DOHH2 (cell line): ENCODE measurements around the gene CGNL1.

Experiments
- H3F3A ChIP-seq: fragments of 200-600 bp; sonication (generic), shearing (Covaris generic); 2 replicates; pipeline ENCODE4 v1.6.0; 2016; ENCODE audit warnings: antibody characterized with exemption, mild to moderate bottlenecking; ENCODE audit not compliant: control insufficient read depth, insufficient read depth
- H3K27ac ChIP-seq: fragments of 200-600 bp; sonication (generic); 2 replicates; pipeline ENCODE4 v1.5.1; 2014; ENCODE audit warnings: low read depth, mild to moderate bottlenecking, low read length, moderate library complexity
- H3K27me3 ChIP-seq: fragments of 200-600 bp; sonication (generic); 2 replicates; pipeline ENCODE4 v1.6.1; 2014; ENCODE audit warnings: mild to moderate bottlenecking, low read length, mixed read lengths; ENCODE audit not compliant: control insufficient read depth
- H3K36me3 ChIP-seq: fragments of 200-600 bp; sonication (generic); 2 replicates; pipeline ENCODE4 v1.6.1; 2014; ENCODE audit warnings: mild to moderate bottlenecking, low read length, moderate library complexity, mixed read lengths; ENCODE audit not compliant: control insufficient read depth
- H3K4me1 ChIP-seq: fragments of 200-600 bp; sonication (generic); 2 replicates; pipeline ENCODE4 v1.6.1; 2014; ENCODE audit warnings: mild to moderate bottlenecking, low read length, mixed read lengths; ENCODE audit not compliant: control insufficient read depth
- H3K4me2 ChIP-seq: fragments of 200-600 bp; sonication (generic); 2 replicates; pipeline ENCODE4 v1.6.0; 2014; ENCODE audit warnings: mild to moderate bottlenecking, low read length, moderate library complexity
- H3K4me3 ChIP-seq: fragments of 200-600 bp; sonication (generic); 2 replicates; pipeline ENCODE4 v1.5.1; 2014; ENCODE audit warnings: mild to moderate bottlenecking, low read length, mixed read lengths
- H3K79me2 ChIP-seq: fragments of 200-600 bp; sonication (generic); 2 replicates; pipeline ENCODE4 v1.6.1; 2014; ENCODE audit warnings: mild to moderate bottlenecking, low read length, mixed read lengths; ENCODE audit not compliant: control insufficient read depth
- H3K9me2 ChIP-seq: fragments of 200-600 bp; sonication (generic); replicated peaks from 2 replicates; pipeline ENCODE4 v1.6.1; 2014; ENCODE audit warnings: mild to moderate bottlenecking, low read length, mixed read lengths; ENCODE audit not compliant: control insufficient read depth
- H3K9me3 ChIP-seq: fragments of 200-600 bp; sonication (generic); 2 replicates; pipeline ENCODE4 v1.6.1; 2014; ENCODE audit warnings: antibody characterized with exemption, low read length, mixed read lengths; ENCODE audit not compliant: control insufficient read depth, insufficient read depth
- H4K20me1 ChIP-seq: fragments of 200-600 bp; sonication (generic); 2 replicates; pipeline ENCODE4 v1.6.0; 2014; ENCODE audit warnings: low read depth, mild to moderate bottlenecking, antibody characterized with exemption, low read length, moderate library complexity; ENCODE audit not compliant: control insufficient read depth, insufficient read depth
- CTCF ChIP-seq: fragments of 200-600 bp; sonication (generic); IDR thresholded peaks from one replicate; pipeline ENCODE4 v1.5.1; 2014; ENCODE audit warnings: antibody characterized with exemption, mild to moderate bottlenecking, low read depth, low read length; ENCODE audit not compliant: poor library complexity, severe bottlenecking
- EZH2phosphoT487 ChIP-seq: fragments of 200-600 bp; sonication (generic); IDR thresholded peaks from 2 replicates; pipeline ENCODE4 v1.6.1; 2017; ENCODE audit warnings: borderline replicate concordance, mild to moderate bottlenecking, antibody characterized with exemption, low read length, moderate library complexity, mixed read lengths

Gene CGNL1

GRCh38 chr15:57510647-57511046 is 134.3 kb downstream of the CGNL1 start:
- H4K20me1 ChIP-seq = no peaks in the 10 kb centered on the region
- no peaks in the 10 kb centered on the region for H3K36me3 ChIP-seq
- H3K9me3 ChIP-seq = no peaks in the 10 kb centered on the region
- H3K27ac ChIP-seq = no peak overlapping the region
- H3K4me2 ChIP-seq = no peak overlapping the region
- peaks cover 12% of the 10 kb centered on the region for H3K27me3 ChIP-seq
- TF ChIP-seq CTCF = no peak
- TF ChIP-seq EZH2phosphoT487 = no peak
- no peaks in the 10 kb centered on the region for H3F3A ChIP-seq
- no peaks in the 10 kb centered on the region for H3K9me2 ChIP-seq
- no peaks in the 10 kb centered on the region for H3K79me2 ChIP-seq
- no peaks in the 10 kb centered on the region for H3K4me1 ChIP-seq
- H3K4me3 ChIP-seq = no peak overlapping the region

- Histone ChIP-seq H3K4me3 (no peak overlapping the region), H3K27me3 (peaks cover 5% of the 10 kb centered on the region; the same call in 1 of the 2 replicates), H3K9me3 (no peaks in the 10 kb centered on the region), H3K36me3 (no peaks in the 10 kb centered on the region), H3K27ac (no peak overlapping the region), H3K4me2 (no peak overlapping the region), H4K20me1 (no peaks in the 10 kb centered on the region), H3K9me2 (no peaks in the 10 kb centered on the region), H3K4me1 (no peaks in the 10 kb centered on the region), H3F3A (no peaks in the 10 kb centered on the region), H3K79me2 (no peaks in the 10 kb centered on the region)
- no peak for TF ChIP-seq CTCF
Measured at GRCh38 chr15:57516327-57517029, 140.2 kb downstream of the CGNL1 start.

GRCh38 chr15:57517030-57517671 is 140.8 kb downstream of the CGNL1 start:
- TF ChIP-seq EZH2phosphoT487 (no peak), CTCF (no peak)
- Histone ChIP-seq H3F3A (no peaks in the 10 kb centered on the region), H3K27me3 (peaks cover under 1% of the 10 kb centered on the region; the same call in 1 of the 2 replicates), H3K9me3 (no peaks in the 10 kb centered on the region), H3K79me2 (no peaks in the 10 kb centered on the region), H3K4me2 (no peak overlapping the region), H3K36me3 (no peaks in the 10 kb centered on the region), H3K4me1 (no peaks in the 10 kb centered on the region), H3K27ac (no peak overlapping the region), H3K9me2 (no peaks in the 10 kb centered on the region), H3K4me3 (no peak overlapping the region), H4K20me1 (no peaks in the 10 kb centered on the region)
